Measurements from ENCODE around the gene CCDC92.

The CCDC92 gene

GRCh38 chr12:123908884-123909725 lies 63.5 kb downstream of the CCDC92 start:
- DNase-seq (ENCODE audit: low read depth), result no peak

GRCh38 chr12:123907726-123908476 lies 64.7 kb downstream of the CCDC92 start:
- no peak for DNase-seq (ENCODE audit: low read depth)

GRCh38 chr12:123906711-123907420 lies 65.8 kb downstream of the CCDC92 start:
- DNase-seq (ENCODE audit: low read depth), result no peak

GRCh38 chr12:123905319-123905925 lies 67.2 kb downstream of the CCDC92 start:
- peak; percentile 48 for DNase-seq (ENCODE audit: low read depth)

- DNase-seq (ENCODE audit: low read depth), result no peak
Measured at GRCh38 chr12:123903301-123904065, 69.1 kb downstream of the CCDC92 start.

- no peak for DNase-seq (ENCODE audit: low read depth)
Measured at GRCh38 chr12:123902821-123903220, 69.8 kb downstream of the CCDC92 start.

- DNase-seq (ENCODE audit: low read depth), result no peak
Measured at GRCh38 chr12:123900871-123901376, 71.7 kb downstream of the CCDC92 start.

- DNase-seq (ENCODE audit: low read depth), result no peak
Measured at GRCh38 chr12:123899368-123899767, 73.3 kb downstream of the CCDC92 start.

- DNase-seq (ENCODE audit: low read depth), result no peak
Measured at GRCh38 chr12:123898673-123899072, 74.0 kb downstream of the CCDC92 start.

GRCh38 chr12:123897221-123897620 lies 75.4 kb downstream of the CCDC92 start:
- no peak for DNase-seq (ENCODE audit: low read depth)

- no peak for DNase-seq (ENCODE audit: low read depth)
Measured at GRCh38 chr12:123896767-123897166, 75.9 kb downstream of the CCDC92 start.

- no peak for DNase-seq (ENCODE audit: low read depth)
Measured at GRCh38 chr12:123895451-123895850, 77.2 kb downstream of the CCDC92 start.

- no peak for DNase-seq (ENCODE audit: low read depth)
Measured at GRCh38 chr12:123894823-123895345, 77.7 kb downstream of the CCDC92 start.

- DNase-seq (ENCODE audit: low read depth), result no peak
Measured at GRCh38 chr12:123893276-123893675, 79.4 kb downstream of the CCDC92 start.

- DNase-seq (ENCODE audit: low read depth), result no peak
Measured at GRCh38 chr12:123892853-123893252, 79.8 kb downstream of the CCDC92 start.

GRCh38 chr12:123892180-123892559 lies 80.5 kb downstream of the CCDC92 start:
- DNase-seq (ENCODE audit: low read depth), result no peak

GRCh38 chr12:123891516-123892179 lies 81.0 kb downstream of the CCDC92 start:
- DNase-seq (ENCODE audit: low read depth), result no peak

- no peak for DNase-seq (ENCODE audit: low read depth)
Measured at GRCh38 chr12:123891011-123891410, 81.6 kb downstream of the CCDC92 start.

GRCh38 chr12:123890536-123890902 lies 82.1 kb downstream of the CCDC92 start:
- no peak for DNase-seq (ENCODE audit: low read depth)

GRCh38 chr12:123889848-123890535 lies 82.6 kb downstream of the CCDC92 start:
- DNase-seq (ENCODE audit: low read depth), result no peak
